Endothelial cell (in vitro differentiated cells): Measurements from ENCODE around the gene LHFPL4. TPM values are rescaled to one million over a fixed set of nuclear protein-coding genes. Genes with fewer than 3 reads are reported as not detected.

ENCODE experiments used
- DNase-seq: peaks from one replicate; pipeline ENCODE4 v3.0.0; 2021; ENCODE audit warnings: low spot score
- H3K27ac Mint-ChIP-seq: one replicate; pipeline ENCODE4 v1.8.0; 2021; ENCODE audit warnings: mixed read lengths, inconsistent platforms; ENCODE audit not compliant: unreplicated experiment
- H3K27me3 Mint-ChIP-seq: one replicate; pipeline ENCODE4 v1.8.0; 2021; ENCODE audit warnings: mild to moderate bottlenecking, moderate library complexity, mixed read lengths, inconsistent platforms; ENCODE audit not compliant: unreplicated experiment
- H3K36me3 Mint-ChIP-seq: one replicate; pipeline ENCODE4 v1.8.0; 2021; ENCODE audit warnings: mild to moderate bottlenecking, low read depth, mixed read lengths, inconsistent platforms; ENCODE audit not compliant: unreplicated experiment
- H3K4me1 Mint-ChIP-seq: one replicate; pipeline ENCODE4 v1.8.0; 2021; ENCODE audit warnings: mild to moderate bottlenecking, mixed read lengths, inconsistent platforms; ENCODE audit not compliant: unreplicated experiment
- H3K4me3 Mint-ChIP-seq: one replicate; pipeline ENCODE4 v1.8.0; 2021; ENCODE audit warnings: mild to moderate bottlenecking, mixed read lengths, inconsistent platforms; ENCODE audit not compliant: unreplicated experiment
- H3K9me3 Mint-ChIP-seq: one replicate; pipeline ENCODE4 v1.8.0; 2021; ENCODE audit warnings: mixed read lengths, inconsistent platforms; ENCODE audit not compliant: unreplicated experiment
- CTCF ChIP-seq: fragments of 200-600 bp; sonication (generic); IDR thresholded peaks from one replicate; pipeline ENCODE4 v1.5.0; 2021; ENCODE audit warnings: antibody characterized with exemption; ENCODE audit not compliant: unreplicated experiment
- total RNA-seq: library from RNA; stranded (reverse); fragmentation: NEBNext Ultra II Directional; extraction: Animal tissue kit (Norgen Biotek cat#: 25700); gene quantifications from one replicate; pipeline ENCODE4 v1.2.1, GENCODE V29; 2021; ENCODE audit not compliant: unreplicated experiment

Gene LHFPL4
- total RNA-seq, 1 donor from 2014 or later, result 0.08 TPM

- H3K9me3 Mint-ChIP-seq, result no peaks in the 10 kb centered on the region
- no peak for TF ChIP-seq CTCF
- H3K27me3 Mint-ChIP-seq, result no peaks in the 10 kb centered on the region
- no peaks in the 10 kb centered on the region for H3K4me1 Mint-ChIP-seq
- H3K4me3 Mint-ChIP-seq, result no peak overlapping the region
- peaks cover 40% of the 10 kb centered on the region for H3K36me3 Mint-ChIP-seq
- no peak for DNase-seq
- no peak overlapping the region for H3K27ac Mint-ChIP-seq
Observed at GRCh38 chr3:9450126-9450525, 103.5 kb downstream of the LHFPL4 start.

- H3K27ac Mint-ChIP-seq, result no peak overlapping the region
- DNase-seq, result no peak
- no peak for TF ChIP-seq CTCF
- peaks cover 45% of the 10 kb centered on the region for H3K36me3 Mint-ChIP-seq
- no peaks in the 10 kb centered on the region for H3K4me1 Mint-ChIP-seq
- H3K4me3 Mint-ChIP-seq, result peak overlapping the region; percentile 4
- H3K27me3 Mint-ChIP-seq, result no peaks in the 10 kb centered on the region
- no peaks in the 10 kb centered on the region for H3K9me3 Mint-ChIP-seq
Observed at GRCh38 chr3:9448643-9449042, 105.0 kb downstream of the LHFPL4 start.

Other genes starting within 250 kb of the LHFPL4 start
- 27.4 TPM for gene THUMPD3, start 190.8 kb downstream of the LHFPL4 start, total RNA-seq
- 246 TPM for gene SETD5, start 156.2 kb downstream of the LHFPL4 start, total RNA-seq
- gene MTMR14, start 95.7 kb upstream of the LHFPL4 start, total RNA-seq, result 65.0 TPM
- 0.31 TPM for gene CPNE9, start 150.0 kb upstream of the LHFPL4 start, total RNA-seq
- gene BRPF1, start 177.9 kb upstream of the LHFPL4 start, total RNA-seq, result 40.6 TPM
- gene OGG1, start 196.1 kb upstream of the LHFPL4 start, total RNA-seq, result 22.2 TPM
- 6.0 TPM for gene CAMK1, start 216.1 kb upstream of the LHFPL4 start, total RNA-seq
- 35.4 TPM for gene TADA3, start 238.7 kb upstream of the LHFPL4 start, total RNA-seq
- gene ARPC4, start 239.3 kb upstream of the LHFPL4 start, total RNA-seq, result 203 TPM